Skin epidermis (tissue), 12 donors: ENCODE measurements around the gene AQP2.
A peak's percentile ranks its signal among the peaks of the same experiment; 100 is the strongest.

Experiments used
- H3K27ac ChIP-seq, 21 experiments: fragments of 200-600 bp; sonication (generic) in 11 of 21; one replicate each; pipeline ENCODE4 v1.5.0; 2020; ENCODE audit warnings: mild to moderate bottlenecking in 3 of 21, inconsistent platforms in 2 of 21, moderate library complexity in 2 of 21
- H3K4me3 ChIP-seq, 7 experiments: fragments of 200-600 bp; sonication (generic) in 2 of 7; one replicate each; pipeline ENCODE4 v1.5.0; 2020; ENCODE audit warnings: inconsistent platforms in 2 of 7, mild to moderate bottlenecking in 2 of 7, moderate library complexity in 1 of 7

The AQP2 gene

GRCh38 chr12:49952391-49953055 is 2.0 kb downstream of the AQP2 start:
- Histone ChIP-seq H3K4me3 (no peak overlapping the region), H3K27ac (no peak overlapping the region)

DNA sequence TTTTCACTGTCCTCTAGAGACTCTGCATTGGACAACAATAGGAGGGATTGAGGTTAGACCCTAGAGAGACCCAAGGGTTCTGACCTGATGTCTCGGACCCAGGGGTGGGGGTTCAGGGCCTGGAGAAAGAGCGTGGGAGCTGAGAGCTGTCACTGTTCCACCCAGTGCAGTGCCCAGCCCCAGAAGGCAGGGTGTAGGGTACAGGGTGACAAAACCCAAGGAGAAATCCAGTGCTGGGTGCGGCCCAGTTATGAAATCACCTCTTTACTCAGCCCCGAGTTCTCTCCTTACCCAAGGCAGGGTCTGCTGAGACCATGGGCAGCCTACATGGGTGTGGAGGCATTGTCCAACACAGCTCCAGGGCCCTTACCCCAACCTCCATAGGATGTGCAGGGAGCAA is 2.6 kb downstream of the AQP2 start:
- H3K27ac ChIP-seq: no peak overlapping the region
- H3K4me3 ChIP-seq: no peak overlapping the region

DNA sequence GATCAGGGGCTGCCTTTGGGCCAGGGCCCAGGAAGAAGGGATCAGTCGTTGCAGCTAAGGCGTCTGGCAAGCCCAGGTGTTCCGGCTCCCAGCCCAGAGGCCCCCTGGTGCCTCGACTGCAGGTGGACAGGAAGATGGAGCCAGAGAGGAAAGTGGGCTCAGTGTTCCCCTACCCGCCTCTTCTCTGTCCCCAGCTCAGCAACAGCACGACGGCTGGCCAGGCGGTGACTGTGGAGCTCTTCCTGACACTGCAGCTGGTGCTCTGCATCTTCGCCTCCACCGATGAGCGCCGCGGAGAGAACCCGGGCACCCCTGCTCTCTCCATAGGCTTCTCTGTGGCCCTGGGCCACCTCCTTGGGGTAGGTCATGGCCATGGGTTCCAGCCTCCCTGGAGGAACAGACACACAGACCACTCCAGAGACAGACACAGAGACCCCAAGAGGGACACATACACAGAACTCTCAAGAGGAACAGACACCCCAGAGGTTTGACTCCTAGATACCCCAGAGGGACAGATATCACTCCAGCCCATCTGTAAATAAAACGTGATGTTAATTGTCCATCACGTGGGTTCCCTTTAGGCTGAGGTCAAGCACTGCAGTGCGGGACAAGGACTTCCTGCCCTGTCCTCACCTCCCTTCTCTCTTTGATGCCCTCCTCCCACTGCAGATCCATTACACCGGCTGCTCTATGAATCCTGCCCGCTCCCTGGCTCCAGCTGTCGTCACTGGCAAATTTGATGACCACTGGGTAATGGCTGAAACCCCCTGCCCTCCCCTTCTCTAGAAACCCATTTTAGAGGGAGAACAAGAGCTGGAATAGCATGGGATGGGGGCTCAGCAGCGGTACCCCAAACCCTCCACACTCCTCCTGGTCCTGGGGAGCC is 3.7 kb downstream of the AQP2 start:
- Histone ChIP-seq H3K27ac (no peak overlapping the region), H3K4me3 (no peak overlapping the region)

DNA sequence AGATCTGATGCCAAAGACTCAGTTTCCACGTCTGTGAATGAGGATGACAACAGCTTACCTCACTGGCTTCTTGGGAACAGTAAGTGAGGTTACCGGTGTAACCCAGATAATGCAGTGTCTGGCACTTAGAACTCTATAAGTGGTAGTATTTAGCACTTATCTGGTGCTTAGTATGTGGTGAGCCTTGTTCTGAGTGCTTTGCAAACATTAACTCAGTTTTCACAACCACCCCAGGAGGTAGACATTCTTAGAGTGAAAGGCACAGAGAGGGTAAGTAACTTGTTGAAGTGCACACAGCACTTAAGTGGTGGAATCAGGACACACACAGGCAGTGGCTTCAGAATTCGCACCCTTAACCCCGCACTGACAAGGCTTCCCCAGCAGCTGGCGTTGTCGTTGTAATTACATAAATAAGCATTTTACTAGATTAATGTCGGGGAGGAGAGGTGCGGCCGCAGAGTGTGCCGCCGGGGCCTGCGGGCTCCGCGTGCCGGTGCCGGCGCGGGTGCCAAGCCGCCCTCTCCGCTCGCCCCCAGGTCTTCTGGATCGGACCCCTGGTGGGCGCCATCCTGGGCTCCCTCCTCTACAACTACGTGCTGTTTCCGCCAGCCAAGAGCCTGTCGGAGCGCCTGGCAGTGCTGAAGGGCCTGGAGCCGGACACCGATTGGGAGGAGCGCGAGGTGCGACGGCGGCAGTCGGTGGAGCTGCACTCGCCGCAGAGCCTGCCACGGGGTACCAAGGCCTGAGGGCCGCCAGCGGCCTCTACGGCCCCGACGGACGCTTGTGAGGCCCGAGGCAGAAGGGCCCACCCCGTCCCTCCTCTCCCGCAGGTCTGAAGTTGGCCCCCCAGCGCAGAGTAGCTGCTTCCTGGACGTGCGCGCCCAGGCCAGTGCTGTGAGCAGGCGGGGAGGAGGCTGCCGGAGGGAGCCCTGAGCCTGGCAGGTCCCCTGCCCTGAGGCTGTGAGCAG is 4.6 kb downstream of the AQP2 start:
- Histone ChIP-seq H3K4me3 (no peak overlapping the region), H3K27ac (no peak overlapping the region)

DNA sequence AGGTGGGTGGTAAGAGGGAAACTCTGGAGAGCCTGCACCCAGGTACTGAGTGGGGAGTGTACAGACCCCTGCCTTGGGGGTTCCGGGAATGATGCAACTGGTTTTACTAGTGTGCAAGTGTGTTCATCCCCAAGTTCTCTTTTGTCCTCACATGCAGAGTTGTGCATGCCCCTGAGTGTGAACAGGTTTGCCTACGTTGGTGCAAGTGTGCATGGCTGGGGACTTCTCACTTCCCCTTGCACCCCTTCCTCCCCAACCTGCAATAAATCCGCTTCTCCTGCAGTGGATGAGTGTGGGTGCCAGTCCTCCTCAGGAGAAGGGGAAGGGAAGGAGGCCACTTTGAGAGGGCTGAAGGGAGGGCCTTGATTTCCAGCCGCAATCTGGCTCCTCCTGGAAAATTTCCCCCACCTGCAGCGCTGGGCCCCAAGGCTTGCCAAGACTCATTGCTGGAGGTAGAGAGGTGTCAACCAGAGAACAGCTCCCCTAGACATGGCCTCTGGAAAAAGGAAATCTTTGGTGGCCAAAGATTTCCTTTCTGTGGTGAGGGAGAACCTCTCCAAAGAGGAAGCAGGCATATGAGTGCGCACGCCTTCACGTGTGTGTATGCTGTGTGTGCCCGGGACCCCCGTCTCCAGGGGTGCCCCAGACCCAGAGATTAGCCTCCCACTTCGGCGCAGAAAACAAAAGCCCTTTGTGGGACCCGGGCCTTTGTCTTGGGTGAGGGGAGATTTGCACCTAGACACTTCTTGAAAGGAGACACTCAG is 5.5 kb downstream of the AQP2 start:
- H3K4me3 ChIP-seq: no peak overlapping the region
- no peak overlapping the region for H3K27ac ChIP-seq

GRCh38 chr12:49956663-49957569 is 6.4 kb downstream of the AQP2 start:
- Histone ChIP-seq H3K4me3 (no peak overlapping the region), H3K27ac (no peak overlapping the region)

GRCh38 chr12:49957570-49957967 is 7.0 kb downstream of the AQP2 start:
- H3K4me3 ChIP-seq: no peak overlapping the region
- no peak overlapping the region for H3K27ac ChIP-seq

DNA sequence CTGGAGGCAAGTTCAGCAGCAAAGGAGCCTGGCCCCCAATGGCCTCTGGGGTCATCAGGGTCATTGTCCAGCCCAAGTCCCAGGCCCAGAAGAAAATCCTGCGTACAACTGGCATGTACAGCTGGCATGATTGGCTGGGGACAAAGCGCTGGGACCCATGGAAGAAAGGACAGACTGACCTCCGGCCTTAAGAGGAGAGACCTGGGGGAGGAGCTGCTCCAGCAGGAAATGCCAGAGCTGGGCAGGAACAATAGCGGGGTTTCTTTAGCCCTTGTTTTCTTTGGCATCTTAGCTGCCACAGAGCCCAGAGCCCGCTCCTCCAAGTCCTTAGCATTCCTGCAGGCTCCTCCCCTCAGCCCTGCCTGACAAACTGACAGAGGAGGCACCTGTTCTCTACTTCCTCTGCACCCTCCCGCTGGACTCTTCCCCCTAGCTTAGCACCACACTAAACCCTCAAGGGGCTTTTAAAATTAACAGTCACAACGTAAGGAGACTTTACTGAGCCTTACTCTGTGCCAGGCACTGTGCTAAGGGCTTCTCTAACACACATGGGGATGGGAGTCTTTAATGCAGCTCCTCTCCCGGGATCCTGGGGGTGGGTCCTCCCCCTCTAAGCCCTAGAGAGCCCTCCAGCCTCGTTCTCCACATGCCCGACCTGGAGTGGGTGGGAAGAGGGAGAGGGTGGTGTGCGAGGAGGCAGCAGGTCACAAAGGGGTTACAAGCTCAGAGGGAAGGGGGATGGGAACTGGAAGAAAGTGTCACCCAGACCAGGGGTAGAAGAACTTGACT is 9.3 kb downstream of the AQP2 start:
- H3K4me3 ChIP-seq: no peak overlapping the region
- H3K27ac ChIP-seq: no peak overlapping the region

DNA sequence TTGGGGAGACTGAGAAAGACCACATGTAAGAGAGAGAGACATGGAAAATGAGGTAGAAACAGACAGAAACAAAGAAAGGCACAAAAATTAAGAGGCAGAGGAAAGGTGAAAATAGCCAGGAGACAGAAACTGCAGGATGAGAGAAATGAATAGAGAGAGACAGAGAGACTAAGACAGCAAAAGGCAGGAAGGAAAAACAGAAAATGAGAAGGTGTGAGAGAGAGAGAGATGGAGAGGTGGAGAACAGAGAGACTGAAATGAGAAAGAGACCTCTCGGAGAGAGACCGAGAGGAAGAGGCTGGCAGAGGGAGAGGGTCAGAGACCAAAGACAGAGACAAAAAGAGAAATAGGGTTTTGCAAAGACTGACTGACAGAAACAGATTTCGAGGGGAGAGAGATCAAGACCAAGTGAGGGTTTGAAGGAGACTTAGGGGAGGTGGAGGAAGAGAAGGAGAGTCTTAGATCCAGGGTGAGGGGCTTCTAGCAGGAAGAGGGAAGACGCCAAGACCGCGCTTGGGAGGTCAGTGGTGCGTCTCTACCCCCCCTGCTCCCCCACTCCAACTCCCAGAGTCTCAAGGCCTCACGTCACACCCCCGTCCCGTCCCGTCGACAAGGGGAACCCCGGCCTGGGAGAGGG is 10.1 kb downstream of the AQP2 start:
- Histone ChIP-seq H3K4me3 (no peak overlapping the region), H3K27ac (peak overlapping the region in 3 of 21 experiments; percentile 34 to 40 (median 39))

DNA sequence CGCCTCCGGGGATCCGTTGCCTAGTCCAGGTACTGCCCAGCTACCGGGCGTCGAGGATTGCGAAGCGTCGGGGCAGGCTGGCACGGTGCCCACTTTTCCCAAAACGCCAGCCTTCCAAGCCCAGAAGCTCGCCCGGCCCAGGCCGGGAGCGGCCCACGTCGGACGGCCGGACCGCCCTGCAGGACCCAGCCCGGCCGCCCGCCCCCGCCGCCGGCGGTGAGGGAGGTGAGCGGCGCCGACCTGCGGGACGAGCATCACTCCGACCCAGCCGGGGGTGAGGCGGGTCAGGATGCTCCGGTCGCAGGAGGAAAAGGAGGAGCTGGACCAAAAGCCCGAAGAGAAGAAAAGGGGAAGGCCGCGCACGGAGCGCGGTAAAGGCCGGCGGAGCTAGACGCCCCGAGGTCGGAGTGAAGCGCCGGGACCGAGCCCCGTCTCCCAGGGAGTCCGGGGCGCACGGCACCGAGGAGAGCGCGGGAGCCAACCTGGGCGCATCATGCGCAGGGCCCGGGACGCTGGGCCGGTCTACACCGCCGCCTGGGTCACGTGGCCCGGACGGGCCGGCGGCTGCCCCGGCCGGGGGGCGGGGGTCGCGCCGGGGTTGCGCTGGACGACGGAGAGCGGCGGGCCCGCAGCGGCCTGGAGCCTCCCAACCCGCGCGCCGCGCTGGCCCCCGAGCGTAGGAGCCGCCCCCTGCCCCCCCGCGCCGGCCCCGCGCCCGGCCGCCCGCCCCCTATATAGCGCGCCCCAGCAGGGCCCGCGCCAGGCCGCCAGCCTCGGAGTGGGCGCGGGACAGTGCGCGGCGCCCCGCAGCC is 10.8 kb downstream of the AQP2 start, which contains the start of gene AQP5:
Gene AQP5 (plus strand): TSS at position 762 of the 812 bp plus-strand sequence. CDS start 146 bp downstream, outside the sequence.
- peak within 1 kb of the TSS in 3 of 7 experiments; percentile 4 to 21 (median 15) for H3K4me3 ChIP-seq
- H3K27ac ChIP-seq: peak within 1 kb of the TSS in 4 of 21 experiments; percentile 24 to 40 (median 36)

DNA sequence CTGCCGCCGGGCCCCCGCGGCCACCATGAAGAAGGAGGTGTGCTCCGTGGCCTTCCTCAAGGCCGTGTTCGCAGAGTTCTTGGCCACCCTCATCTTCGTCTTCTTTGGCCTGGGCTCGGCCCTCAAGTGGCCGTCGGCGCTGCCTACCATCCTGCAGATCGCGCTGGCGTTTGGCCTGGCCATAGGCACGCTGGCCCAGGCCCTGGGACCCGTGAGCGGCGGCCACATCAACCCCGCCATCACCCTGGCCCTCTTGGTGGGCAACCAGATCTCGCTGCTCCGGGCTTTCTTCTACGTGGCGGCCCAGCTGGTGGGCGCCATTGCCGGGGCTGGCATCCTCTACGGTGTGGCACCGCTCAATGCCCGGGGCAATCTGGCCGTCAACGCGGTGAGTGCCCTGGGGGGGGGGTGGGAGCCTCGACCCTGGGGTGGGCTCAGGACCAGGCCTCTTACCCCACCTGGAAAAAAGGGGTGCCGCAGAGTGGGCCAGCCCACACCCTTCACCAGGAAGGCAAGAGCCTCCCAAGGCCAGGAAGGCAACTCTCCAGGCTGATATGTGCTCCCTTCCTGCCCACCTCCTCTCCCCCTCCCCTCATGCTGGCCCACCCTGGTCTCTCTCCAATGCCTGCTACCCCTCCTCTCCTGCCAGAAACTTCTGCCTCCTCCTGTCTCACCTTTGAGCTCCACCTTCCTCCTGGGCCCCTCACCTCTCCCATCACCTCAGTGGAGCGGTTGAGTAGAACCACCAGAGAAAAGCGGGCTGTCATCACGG is 11.6 kb downstream of the AQP2 start:
- peak overlapping the region in 1 of 21 experiments; percentile 24 for H3K27ac ChIP-seq

GRCh38 chr12:49962861-49963765 is 12.6 kb downstream of the AQP2 start:
- H3K4me3 ChIP-seq: no peak overlapping the region
- peak overlapping the region in 1 of 21 experiments; percentile 10 for H3K27ac ChIP-seq

More for the DNA sequence above, 11.6 kb downstream of the AQP2 start:
- H3K4me3 ChIP-seq: no peak overlapping the region

DNA sequence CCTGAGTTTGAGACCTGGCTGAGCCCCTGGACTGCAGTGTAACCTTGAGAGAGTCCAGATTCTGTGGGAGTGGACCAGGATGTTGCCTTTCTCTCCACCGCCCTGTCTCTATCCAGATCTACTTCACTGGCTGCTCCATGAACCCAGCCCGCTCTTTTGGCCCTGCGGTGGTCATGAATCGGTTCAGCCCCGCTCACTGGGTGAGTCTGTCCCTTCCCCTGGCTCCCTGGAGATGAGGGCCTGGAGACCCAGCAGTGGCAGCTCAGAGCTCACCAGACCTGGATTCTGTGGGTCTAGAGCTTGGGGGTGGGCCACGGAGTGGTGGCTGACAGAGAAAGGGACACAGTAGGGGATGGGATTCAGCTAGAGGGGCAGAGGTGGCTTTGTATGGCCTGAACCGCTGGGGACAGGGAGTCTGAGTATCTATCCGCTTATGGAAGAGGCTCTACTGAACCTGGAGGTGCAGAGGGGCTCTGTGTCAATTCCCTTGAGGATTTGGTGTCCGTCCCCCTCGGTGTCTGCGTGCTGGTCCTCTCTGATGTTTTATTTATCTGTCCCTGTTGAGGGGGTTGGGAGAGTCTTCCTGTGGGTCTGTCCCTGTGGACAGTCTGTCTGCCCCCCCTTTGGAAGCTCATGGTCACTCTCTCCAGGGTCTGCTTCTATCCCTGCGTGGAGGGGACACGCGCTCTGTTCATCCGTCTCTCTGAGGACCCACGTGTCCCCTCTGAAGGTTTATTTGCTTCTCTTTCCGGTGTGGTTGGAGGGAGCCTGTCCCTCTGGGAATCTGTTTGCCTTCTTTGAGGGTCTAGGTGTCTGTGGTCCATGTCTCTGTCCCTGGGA is 13.7 kb downstream of the AQP2 start:
- peak overlapping the region in 1 of 21 experiments; percentile 10 for H3K27ac ChIP-seq
- H3K4me3 ChIP-seq: no peak overlapping the region
